Brain microvascular endothelial cell (primary cell): ENCODE data around the gene GLS.

Experiments used
- DNase-seq: peaks from one replicate; pipeline ENCODE4 v3.0.0-alpha.2; 2020
- H3K27ac ChIP-seq: fragments of 250-450 bp; sonication (Bioruptor Pico); 2 replicates; pipeline ENCODE4 v1.5.1; 2020; ENCODE audit warnings: mild to moderate bottlenecking, moderate library complexity
- H3K27me3 ChIP-seq: fragments of 250-450 bp; sonication (Bioruptor Pico); replicated peaks from 2 replicates; pipeline ENCODE4 v1.5.1; 2020; ENCODE audit warnings: mild to moderate bottlenecking
- H3K36me3 ChIP-seq: fragments of 250-450 bp; sonication (Bioruptor Pico); replicated peaks from 2 replicates; pipeline ENCODE4 v1.5.1; 2020; ENCODE audit warnings: mild to moderate bottlenecking
- H3K4me3 ChIP-seq: 2 replicates; pipeline ENCODE4 v1.5.1; 2011; ENCODE audit warnings: low read depth, mild to moderate bottlenecking, control low read depth, low read length, moderate library complexity
- in situ Hi-C: cut with HindIII; loops from 2 replicates; pipeline ENCODE4 v1.10.0; 2017; ENCODE audit warnings: low sequenced_read_pairs, low pct_ligation_motif_present
- TF ChIP-seq, protein P1 (sequence below): IDR thresholded peaks from 2 replicates; pipeline ENCODE4 v1.5.1; 2011; ENCODE audit warnings: low read depth, mild to moderate bottlenecking, moderate library complexity, low read length, control low read depth, inconsistent platforms; ENCODE audit errors: missing control alignments

GLS gene

GRCh38 chr2:190932514-190932913 is 51.9 kb downstream of the GLS start:
- Histone ChIP-seq H3K27me3 (no peaks in the 10 kb centered on the region), H3K4me3 (no peak overlapping the region), H3K36me3 (peaks cover 31% of the 10 kb centered on the region), H3K27ac (no peak overlapping the region)
- TF ChIP-seq, protein P1, sequence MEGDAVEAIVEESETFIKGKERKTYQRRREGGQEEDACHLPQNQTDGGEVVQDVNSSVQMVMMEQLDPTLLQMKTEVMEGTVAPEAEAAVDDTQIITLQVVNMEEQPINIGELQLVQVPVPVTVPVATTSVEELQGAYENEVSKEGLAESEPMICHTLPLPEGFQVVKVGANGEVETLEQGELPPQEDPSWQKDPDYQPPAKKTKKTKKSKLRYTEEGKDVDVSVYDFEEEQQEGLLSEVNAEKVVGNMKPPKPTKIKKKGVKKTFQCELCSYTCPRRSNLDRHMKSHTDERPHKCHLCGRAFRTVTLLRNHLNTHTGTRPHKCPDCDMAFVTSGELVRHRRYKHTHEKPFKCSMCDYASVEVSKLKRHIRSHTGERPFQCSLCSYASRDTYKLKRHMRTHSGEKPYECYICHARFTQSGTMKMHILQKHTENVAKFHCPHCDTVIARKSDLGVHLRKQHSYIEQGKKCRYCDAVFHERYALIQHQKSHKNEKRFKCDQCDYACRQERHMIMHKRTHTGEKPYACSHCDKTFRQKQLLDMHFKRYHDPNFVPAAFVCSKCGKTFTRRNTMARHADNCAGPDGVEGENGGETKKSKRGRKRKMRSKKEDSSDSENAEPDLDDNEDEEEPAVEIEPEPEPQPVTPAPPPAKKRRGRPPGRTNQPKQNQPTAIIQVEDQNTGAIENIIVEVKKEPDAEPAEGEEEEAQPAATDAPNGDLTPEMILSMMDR: no peak
- DNase-seq: no peak
- in situ Hi-C loops: no loop called here

DNA sequence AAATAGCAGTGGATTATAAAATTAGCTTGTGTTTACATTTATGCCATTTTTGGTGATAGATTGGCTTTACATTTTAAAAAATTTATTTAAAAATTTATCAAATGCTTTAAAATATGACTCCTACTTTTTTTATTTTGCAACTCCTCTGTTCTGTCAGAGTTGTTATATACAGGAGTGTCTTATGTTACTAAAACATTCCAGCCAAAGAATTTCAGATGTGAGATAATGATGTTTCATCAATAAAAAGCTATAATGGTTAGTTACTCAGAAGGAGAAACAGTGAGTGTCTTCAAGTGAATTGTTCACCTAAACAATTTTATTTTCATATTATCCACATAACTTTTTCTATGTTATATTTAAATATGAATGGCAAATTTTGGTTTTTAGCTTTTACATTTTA is 52.7 kb downstream of the GLS start:
- DNase-seq: no peak
- Histone ChIP-seq H3K4me3 (no peak overlapping the region), H3K27me3 (no peaks in the 10 kb centered on the region), H3K36me3 (peaks cover 25% of the 10 kb centered on the region), H3K27ac (no peak overlapping the region)
- TF ChIP-seq, protein P1: no peak
- in situ Hi-C loops: no loop called here

- TF ChIP-seq, protein P1: no peak
- H3K27me3 ChIP-seq: no peaks in the 10 kb centered on the region
- no peak overlapping the region for H3K27ac ChIP-seq
- no peak for DNase-seq
- H3K36me3 ChIP-seq: peaks cover 17% of the 10 kb centered on the region
- in situ Hi-C loops: no loop called here
- H3K4me3 ChIP-seq: no peak overlapping the region
Measured at GRCh38 chr2:190935054-190935453, 54.4 kb downstream of the GLS start.

GRCh38 chr2:190938771-190939335 is 58.2 kb downstream of the GLS start:
- no peaks in the 10 kb centered on the region for H3K36me3 ChIP-seq
- no peak overlapping the region for H3K4me3 ChIP-seq
- in situ Hi-C loops: no loop called here
- H3K27ac ChIP-seq: no peak overlapping the region
- DNase-seq: no peak
- no peaks in the 10 kb centered on the region for H3K27me3 ChIP-seq
- TF ChIP-seq, protein P1: no peak

DNA sequence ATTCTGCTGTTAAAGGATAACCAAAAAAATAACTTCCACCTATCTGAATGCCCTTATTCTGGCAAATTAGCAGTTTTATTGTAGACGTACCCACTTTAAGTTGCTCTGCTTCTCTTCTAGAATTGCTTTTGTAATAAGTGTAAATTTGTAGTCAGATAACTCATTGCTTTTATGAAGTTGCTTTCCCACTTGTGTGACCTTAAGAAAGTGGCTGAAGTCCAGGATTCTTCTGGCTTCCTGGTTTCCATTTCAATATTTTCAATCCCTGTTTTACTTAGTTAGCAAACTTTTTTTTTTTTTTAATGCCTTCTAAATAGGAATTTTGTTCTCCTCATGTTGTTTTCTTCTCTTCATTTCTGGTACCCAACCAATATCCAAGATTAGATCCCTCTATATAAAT is 59.8 kb downstream of the GLS start:
- Histone ChIP-seq H3K4me3 (no peak overlapping the region), H3K36me3 (no peaks in the 10 kb centered on the region), H3K27me3 (no peaks in the 10 kb centered on the region), H3K27ac (no peak overlapping the region)
- in situ Hi-C loops: no loop called here
- DNase-seq: no peak
- TF ChIP-seq, protein P1: no peak

DNA sequence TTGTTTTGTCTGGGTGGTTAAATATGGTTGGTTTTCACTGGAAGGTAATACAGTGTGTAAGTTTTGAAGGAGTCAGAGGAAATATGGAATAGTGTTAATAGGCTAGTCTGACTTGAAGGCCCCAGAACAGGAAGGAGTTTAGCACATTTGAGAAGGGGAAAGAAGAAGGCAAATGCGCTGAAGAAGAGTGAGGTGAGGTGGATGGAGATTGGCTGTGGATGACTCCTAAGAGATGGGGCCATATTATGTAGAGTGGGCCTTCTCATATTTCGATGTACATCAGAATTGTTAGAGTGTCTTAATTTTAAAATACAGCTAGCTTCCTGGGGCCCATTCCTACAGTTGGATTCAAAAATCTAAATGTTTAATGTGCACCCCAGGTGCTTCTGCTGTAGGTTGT is 61.0 kb downstream of the GLS start:
- Histone ChIP-seq H3K4me3 (no peak overlapping the region), H3K27me3 (no peaks in the 10 kb centered on the region), H3K27ac (no peak overlapping the region), H3K36me3 (no peaks in the 10 kb centered on the region)
- DNase-seq: no peak
- in situ Hi-C loops: no loop called here
- TF ChIP-seq, protein P1: no peak
